Measurements from ENCODE around the gene UNC119. TPM values are rescaled to one million over a fixed set of nuclear protein-coding genes. Genes with fewer than 3 reads are reported as not detected.

UNC119 gene
- polyA plus RNA-seq (2011; rRNA removed) (51.2 and 54.3 TPM in 2 replicates), polyA minus RNA-seq (2011; rRNA and poly(A)+ RNA removed) (28.7 and 39.4 TPM in 2 replicates)

- H3K27ac ChIP-seq (ENCODE audit: low read depth, low read length), result peak within 1 kb of the TSS; percentile 31
- H3K9me3 ChIP-seq (ENCODE audit: control insufficient read depth, insufficient read depth, low read length), result no peaks in the 10 kb centered on the region
- H3K27me3 ChIP-seq (ENCODE audit: control insufficient read depth, insufficient read depth, low read length), result no peaks in the 10 kb centered on the region
- H3K4me3 ChIP-seq (ENCODE audit: low read depth, low read length), result peak within 1 kb of the TSS; percentile 74
- ChIA-PET POLR2A (interaction anchor here (1.6 to 2.2 kb wide), 2 partner anchors 19 kb away, joined by 3 to 10 read pairs; partner anchors contain the start of gene PIGS), CTCF (no interaction called here)
- DNase-seq (ENCODE audit: low read depth, low spot score), result no peak
- no peak for TF ChIP-seq CTCF (IDR thresholded peaks at IDR 0.05; ENCODE audit: low read depth, low read length)
Measured at GRCh38 chr17:28552176-28552999, at the start of gene UNC119. Gene UNC119, minus strand, starts transcription at chr17:28552624. Its CDS starts 67 bp downstream, at chr17:28552557.

GRCh38 chr17:28599311-28600184, 47.1 kb upstream of the UNC119 start:
- Histone ChIP-seq H3K27me3 (ENCODE audit: control insufficient read depth, insufficient read depth, low read length) (no peaks in the 10 kb centered on the region), H3K9me3 (ENCODE audit: control insufficient read depth, insufficient read depth, low read length) (no peaks in the 10 kb centered on the region; the same call in 1 of the 2 replicates), H3K27ac (ENCODE audit: low read depth, low read length) (peak overlapping the region; percentile 97), H3K4me3 (ENCODE audit: low read depth, low read length) (peak overlapping the region; percentile 88)
- no peak for TF ChIP-seq CTCF (IDR thresholded peaks at IDR 0.05; ENCODE audit: low read depth, low read length)
- DNase-seq (ENCODE audit: low read depth, low spot score), result peak; percentile 58
- POLR2A ChIA-PET, result interaction anchor here (1.0 kb wide), 1 partner anchor 120 kb away, joined by 3 read pairs; no protein-coding TSS in a partner anchor
- CTCF ChIA-PET, result interaction anchor here (1.2 kb wide), 1 partner anchor 14 kb away, joined by 4 read pairs; no protein-coding TSS in a partner anchor

- ChIA-PET CTCF (interaction anchor here (1.2 kb wide), 1 partner anchor 14 kb away, joined by 4 read pairs; no protein-coding TSS in a partner anchor), POLR2A (interaction anchor here (0.6 to 1.0 kb wide), 2 partner anchors 12 to 121 kb away, joined by 3 to 4 read pairs; no protein-coding TSS in a partner anchor)
- no peak for TF ChIP-seq CTCF (IDR thresholded peaks at IDR 0.05; ENCODE audit: low read depth, low read length)
- Histone ChIP-seq H3K4me3 (ENCODE audit: low read depth, low read length) (peak within 1 kb of the TSS; percentile 88), H3K27me3 (ENCODE audit: control insufficient read depth, insufficient read depth, low read length) (no peaks in the 10 kb centered on the region), H3K9me3 (ENCODE audit: control insufficient read depth, insufficient read depth, low read length) (no peaks in the 10 kb centered on the region; the same call in 1 of the 2 replicates), H3K27ac (ENCODE audit: low read depth, low read length) (peak within 1 kb of the TSS; percentile 97)
- DNase-seq (ENCODE audit: low read depth, low spot score), result peak; percentile 60
Measured at GRCh38 chr17:28598799-28599310, 46.4 kb upstream of the UNC119 start, which contains the start of gene SPAG5. Gene SPAG5, minus strand, starts transcription at chr17:28599025. Its CDS starts 79 bp downstream, at chr17:28598946.

GRCh38 chr17:28598389-28598788, 46.0 kb upstream of the UNC119 start:
- no peaks in the 10 kb centered on the region; the same call in 1 of the 2 replicates for H3K9me3 ChIP-seq (ENCODE audit: control insufficient read depth, insufficient read depth, low read length)
- ChIA-PET CTCF (no interaction called here), POLR2A (interaction anchor here (0.6 kb wide), 1 partner anchor 12 kb away, joined by 4 read pairs; no protein-coding TSS in a partner anchor)
- no peaks in the 10 kb centered on the region for H3K27me3 ChIP-seq (ENCODE audit: control insufficient read depth, insufficient read depth, low read length)
- no peak for DNase-seq (ENCODE audit: low read depth, low spot score)
- H3K27ac ChIP-seq (ENCODE audit: low read depth, low read length), result no peak overlapping the region
- no peak for TF ChIP-seq CTCF (IDR thresholded peaks at IDR 0.05; ENCODE audit: low read depth, low read length)
- peak overlapping the region; percentile 88 for H3K4me3 ChIP-seq (ENCODE audit: low read depth, low read length)
